ENCODE measurements around the gene BARHL1. TPM values are rescaled to one million over a fixed set of nuclear protein-coding genes. Genes with fewer than 3 reads are reported as not detected.
A peak's percentile ranks its signal among the peaks of the same experiment; 100 is the strongest.
"Not testable (repeated sequence)": the region's sequence is repeated elsewhere in the genome, so short reads cannot be mapped to it uniquely, and the experiment has no call there.

The BARHL1 gene
- total and polyA plus RNA-seq, 8 donors, result 0.27 TPM; not detected in 7

DNA sequence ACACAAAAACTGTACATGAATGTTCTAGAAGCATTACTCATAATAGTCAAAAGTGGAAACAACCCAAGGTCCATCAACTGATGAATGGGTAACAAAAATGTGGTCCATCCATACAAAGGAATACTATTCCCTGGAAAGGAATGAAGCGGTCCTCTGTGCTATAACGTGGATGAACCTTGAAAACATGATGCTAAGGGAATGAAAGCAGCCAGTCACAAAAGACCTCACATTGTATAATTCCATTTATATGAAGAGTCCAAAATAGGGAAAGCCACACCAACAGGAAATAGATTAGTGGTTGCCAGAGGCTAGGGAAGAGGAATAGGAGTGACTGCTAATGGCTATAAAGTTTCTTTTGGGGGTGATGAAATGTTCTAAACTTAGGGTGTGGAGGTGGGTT is 22.7 kb upstream of the BARHL1 start:
- FAIRE-seq, result no peak

DNA sequence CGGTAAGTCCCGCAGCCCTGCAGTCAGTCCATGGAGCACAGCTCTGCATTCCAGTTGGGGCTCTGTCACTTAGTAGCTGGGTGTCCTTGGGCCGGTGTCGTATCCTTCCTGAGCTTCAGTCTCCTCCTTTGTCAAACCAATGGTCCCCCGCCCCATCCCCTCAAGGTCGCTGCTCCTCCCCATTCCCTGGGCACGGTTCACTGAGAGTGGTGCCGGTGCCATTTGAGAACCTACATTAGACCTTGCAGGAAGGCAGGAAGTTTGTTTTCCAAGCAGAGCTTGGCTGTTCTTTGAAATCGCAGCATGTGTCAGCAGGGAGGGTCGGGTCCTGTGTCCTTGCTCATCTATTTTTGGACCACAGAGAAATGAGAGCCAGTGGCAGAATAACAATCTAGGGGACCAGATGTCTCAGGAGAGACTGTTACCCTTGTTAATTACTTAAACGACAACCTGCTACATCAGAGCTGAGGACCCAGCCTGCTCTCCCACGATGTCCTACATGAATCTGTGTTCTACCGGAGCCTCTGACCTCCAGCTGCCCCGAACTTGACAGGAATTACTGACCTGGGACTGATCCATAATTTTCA is 21.7 kb upstream of the BARHL1 start:
- no peaks in the 10 kb centered on the region for H3K36me3 ChIP-seq
- H3K27me3 ChIP-seq, result no peaks in the 10 kb centered on the region
- no peak overlapping the region for H3K4me3 ChIP-seq
- peak in 2 of 4 donors; percentile 25 to 55 for ATAC-seq
- H3K4me1 ChIP-seq, result no peaks in the 10 kb centered on the region
- H3K27ac ChIP-seq, result no peak overlapping the region
- intact Hi-C loops (cut with DNase I), result no loop called here
- H3K9me3 ChIP-seq, result no peaks in the 10 kb centered on the region
- 33 to 39% methylated on average over 14 of the region's 14 CpGs for WGBS, 2 donors
- DNase-seq, result peak in 1 of 6 donors; percentile 20
- TF ChIP-seq CTCF (IDR thresholded peaks at IDR 0.05), result no peak
- FAIRE-seq, result no peak

More for the DNA sequence above, 22.7 kb upstream of the BARHL1 start:
- Histone ChIP-seq H3K27me3 (no peaks in the 10 kb centered on the region), H3K36me3 (no peaks in the 10 kb centered on the region), H3K4me3 (no peak overlapping the region), H3K27ac (no peak overlapping the region), H3K9me3 (no peaks in the 10 kb centered on the region), H3K4me1 (no peaks in the 10 kb centered on the region)
- ATAC-seq (no peak), DNase-seq (no peak)
- TF ChIP-seq CTCF (IDR thresholded peaks at IDR 0.05), result no peak
- intact Hi-C loops (cut with DNase I), result no loop called here
- 86 to 88% methylated on average over 2 of the region's 2 CpGs for WGBS, 2 donors

- H3K27me3 ChIP-seq, result no peaks in the 10 kb centered on the region
- no peaks in the 10 kb centered on the region for H3K4me1 ChIP-seq
- no peak for DNase-seq
- no peak overlapping the region for H3K4me3 ChIP-seq
- H3K9me3 ChIP-seq, result no peaks in the 10 kb centered on the region
- H3K27ac ChIP-seq, result no peak overlapping the region
- intact Hi-C loops (cut with DNase I), result no loop called here
- TF ChIP-seq CTCF (IDR thresholded peaks at IDR 0.05), result no peak
- no peak for FAIRE-seq
- H3K36me3 ChIP-seq, result no peaks in the 10 kb centered on the region
- ATAC-seq, result no peak
- WGBS, 2 donors, result 54 to 60% methylated on average over 4 of the region's 4 CpGs
Measured at GRCh38 chr9:132562306-132562573, 20.2 kb upstream of the BARHL1 start.

- no peaks in the 10 kb centered on the region for H3K27me3 ChIP-seq
- WGBS, 2 donors, result 74 to 78% methylated on average over 6 of the region's 6 CpGs
- FAIRE-seq (no peak), DNase-seq (peak in 1 of 6 donors; percentile 13), ATAC-seq (no peak)
- no peak for TF ChIP-seq CTCF (IDR thresholded peaks at IDR 0.05)
- intact Hi-C loops (cut with DNase I), result no loop called here
- no peaks in the 10 kb centered on the region for H3K4me1 ChIP-seq
- H3K36me3 ChIP-seq, result no peaks in the 10 kb centered on the region
- no peak overlapping the region for H3K27ac ChIP-seq
- no peaks in the 10 kb centered on the region for H3K9me3 ChIP-seq
- H3K4me3 ChIP-seq, result no peak overlapping the region
Measured at GRCh38 chr9:132564526-132564925, 17.9 kb upstream of the BARHL1 start.

DNA sequence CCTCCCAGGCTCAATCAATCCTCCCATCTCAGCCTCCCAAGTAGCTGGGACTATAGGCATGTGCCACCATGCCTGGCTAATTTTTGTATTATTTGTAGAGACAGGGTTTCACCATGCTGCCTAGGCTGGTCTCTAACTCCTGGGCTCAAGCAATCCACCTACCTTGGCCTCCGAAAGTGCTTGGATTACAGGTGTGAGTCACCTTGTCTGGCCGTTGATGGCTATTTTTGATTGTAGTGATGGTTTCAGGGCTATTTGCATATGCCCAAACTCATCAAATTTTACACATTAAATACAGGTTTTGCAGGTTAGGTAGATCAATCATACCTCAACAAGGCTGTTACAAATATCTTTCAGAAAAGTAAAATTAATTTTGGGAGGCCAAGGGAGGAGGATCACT is 13.6 kb upstream of the BARHL1 start:
- H3K4me3 ChIP-seq; H3K9me3 ChIP-seq; FAIRE-seq; H3K36me3 ChIP-seq; intact Hi-C loops (cut with DNase I); H3K4me1 ChIP-seq; H3K27ac ChIP-seq; DNase-seq; H3K27me3 ChIP-seq; ATAC-seq: not testable (repeated sequence)
- WGBS, 2 donors, result 72 to 75% methylated on average over 2 of the region's 2 CpGs
